ENCODE data around the gene PRSS21.

DNA sequence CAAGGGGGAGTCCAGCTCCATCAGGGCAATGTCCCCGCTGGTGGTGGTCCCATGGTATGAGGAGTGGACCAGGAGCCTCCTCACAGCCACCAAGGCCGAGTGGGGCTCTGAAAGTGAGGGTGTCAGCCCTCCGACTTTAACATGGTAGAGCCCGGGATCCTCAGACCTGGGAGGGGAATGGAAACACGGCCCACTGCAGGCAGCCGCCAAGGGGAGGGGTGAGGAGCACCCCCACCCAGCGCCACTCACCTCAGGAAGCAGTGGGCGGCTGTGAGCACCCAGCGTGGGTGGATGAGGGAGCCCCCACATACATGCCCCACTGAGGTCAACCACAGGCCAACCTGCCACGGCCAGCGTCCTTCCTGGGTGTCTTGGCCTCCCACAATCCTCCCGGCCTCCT is 23.9 kb downstream of the PRSS21 start:
- TF ChIP-seq EZH2 (IDR thresholded peaks at IDR 0.05) (no peak), POLR2AphosphoS5 (IDR thresholded peaks at IDR 0.05; ENCODE audit: borderline replicate concordance, low read depth, low read length) (no peak)
